Neural cell (in vitro differentiated cells): ENCODE measurements around the gene RBBP8NL. TPM values are rescaled to one million over a fixed set of nuclear protein-coding genes. Genes with fewer than 3 reads are reported as not detected.

Source experiments
- H2AFZ ChIP-seq: fragments of 200-600, 300-800 bp; sonication (generic), shearing (Covaris generic); 2 replicates; pipeline ENCODE4 v1.6.0; 2014; ENCODE audit warnings: low read depth, mild to moderate bottlenecking, antibody characterized with exemption, low read length, moderate library complexity
- H3F3A ChIP-seq: fragments of 200-600 bp; shearing (Covaris generic); 2 replicates; pipeline ENCODE4 v1.6.1; 2016; ENCODE audit warnings: mild to moderate bottlenecking, moderate library complexity, mixed read lengths, antibody characterized with exemption, low read length; ENCODE audit not compliant: insufficient read depth, poor library complexity, severe bottlenecking
- H3K27ac ChIP-seq: fragments of 200-600, 300-800 bp; sonication (generic), shearing (Covaris generic); 2 replicates; pipeline ENCODE4 v1.5.1; 2014; ENCODE audit warnings: mild to moderate bottlenecking, low read length, moderate library complexity
- H3K27me3 ChIP-seq: fragments of 300-800, 200-600 bp; sonication (generic), shearing (Covaris generic); 2 replicates; pipeline ENCODE4 v1.6.0; 2014; ENCODE audit warnings: mild to moderate bottlenecking, low read depth, low read length, moderate library complexity; ENCODE audit not compliant: insufficient read depth
- H3K36me3 ChIP-seq: fragments of 300-800, 200-600 bp; sonication (generic), shearing (Covaris generic); 2 replicates; pipeline ENCODE4 v1.5.1; 2014; ENCODE audit warnings: mild to moderate bottlenecking, antibody characterized with exemption, low read length, moderate library complexity; ENCODE audit not compliant: insufficient read depth
- H3K4me2 ChIP-seq: fragments of 300-800, 200-600 bp; sonication (generic), shearing (Covaris generic); 2 replicates; pipeline ENCODE4 v1.6.0; 2014; ENCODE audit warnings: mild to moderate bottlenecking, low read length
- H3K4me3 ChIP-seq: fragments of 300-800, 200-600 bp; sonication (generic), shearing (Covaris generic); 2 replicates; pipeline ENCODE4 v1.5.1; 2014; ENCODE audit warnings: mild to moderate bottlenecking, low read length, moderate library complexity
- H3K79me2 ChIP-seq: fragments of 200-600 bp; shearing (Covaris generic); replicated peaks from 2 replicates; pipeline ENCODE4 v1.6.0; 2014; ENCODE audit warnings: mild to moderate bottlenecking, low read length, moderate library complexity; ENCODE audit not compliant: insufficient read depth
- H3K9ac ChIP-seq: fragments of 300-800, 200-600 bp; sonication (generic), shearing (Covaris generic); 2 replicates; pipeline ENCODE4 v1.6.1; 2016; ENCODE audit warnings: mild to moderate bottlenecking, low read length, mixed read lengths
- H3K9me2 ChIP-seq: fragments of 200-600 bp; shearing (Covaris generic); 2 replicates; pipeline ENCODE4 v1.6.1; 2016; ENCODE audit warnings: mild to moderate bottlenecking, low read length, mixed read lengths; ENCODE audit not compliant: insufficient read depth
- H3K9me3 ChIP-seq: fragments of 200-600, 300-800 bp; sonication (generic), shearing (Covaris generic); 2 replicates; pipeline ENCODE4 v1.6.1; 2016; ENCODE audit warnings: mild to moderate bottlenecking, mixed run types, low read length, moderate library complexity, mixed read lengths
- H4K20me1 ChIP-seq: fragments of 200-600 bp; shearing (Covaris generic); 2 replicates; pipeline ENCODE4 v1.6.1; 2016; ENCODE audit warnings: mild to moderate bottlenecking, mixed run types; ENCODE audit not compliant: insufficient read depth
- CTCF ChIP-seq: fragments of 450-650 bp; IDR thresholded peaks from 2 replicates; pipeline ENCODE4 v1.5.1; 2014; ENCODE audit warnings: antibody characterized with exemption, mild to moderate bottlenecking, moderate library complexity; ENCODE audit not compliant: poor library complexity, severe bottlenecking
- EP300 ChIP-seq: fragments of 450-650 bp; conservative IDR thresholded peaks from 2 replicates; pipeline ENCODE4 v1.6.1; 2014; ENCODE audit warnings: antibody characterized with exemption, mild to moderate bottlenecking, moderate library complexity; ENCODE audit not compliant: poor library complexity, severe bottlenecking
- EZH2 ChIP-seq: fragments of 200-600, 300-800 bp; shearing (Covaris generic), sonication (generic); IDR thresholded peaks from 2 replicates; pipeline ENCODE4 v1.6.1; 2014; ENCODE audit warnings: antibody characterized with exemption, low read length, borderline replicate concordance, mild to moderate bottlenecking; ENCODE audit not compliant: insufficient read depth, poor library complexity, severe bottlenecking
- MXI1 ChIP-seq: fragments of 450-650 bp; conservative IDR thresholded peaks from 2 replicates; pipeline ENCODE4 v1.6.1; 2014; ENCODE audit warnings: antibody characterized with exemption, mild to moderate bottlenecking; ENCODE audit not compliant: poor library complexity, severe bottlenecking
- POLR2AphosphoS5 ChIP-seq: IDR thresholded peaks from 2 replicates; pipeline ENCODE4 v1.6.1; 2012
- RAD21 ChIP-seq: fragments of 450-650 bp; conservative IDR thresholded peaks from 2 replicates; pipeline ENCODE4 v1.6.1; 2014; ENCODE audit warnings: antibody characterized with exemption, mild to moderate bottlenecking, moderate library complexity
- REST ChIP-seq: IDR thresholded peaks from 2 replicates; pipeline ENCODE4 v1.6.1; 2012; ENCODE audit warnings: borderline replicate concordance
- SMC3 ChIP-seq: fragments of 450-650 bp; conservative IDR thresholded peaks from 2 replicates; pipeline ENCODE4 v1.6.1; 2014; ENCODE audit warnings: antibody characterized with exemption, mild to moderate bottlenecking, moderate library complexity; ENCODE audit not compliant: poor library complexity
- TAF1 ChIP-seq: IDR thresholded peaks from 2 replicates; pipeline ENCODE4 v1.6.1; 2012; ENCODE audit warnings: low read depth
- polyA plus RNA-seq: library from polyadenylated mRNA; depleted of rRNA; stranded (reverse); fragments of >200 nt; gene quantifications from 2 replicates; pipeline ENCODE4 v1.2.3, GENCODE V29; 2014

The RBBP8NL gene
- polyA plus RNA-seq, 1 donor from 2014 or later: not detected

GRCh38 chr20:62393830-62394229, 33.5 kb downstream of the RBBP8NL start:
- H3F3A ChIP-seq: no peaks in the 10 kb centered on the region
- H3K4me3 ChIP-seq: no peak overlapping the region
- H3K9ac ChIP-seq: no peak overlapping the region
- no peak overlapping the region for H2AFZ ChIP-seq
- H3K79me2 ChIP-seq: no peaks in the 10 kb centered on the region
- TF ChIP-seq MXI1: no peak
- TF ChIP-seq SMC3: no peak
- TF ChIP-seq POLR2AphosphoS5: no peak
- no peak for TF ChIP-seq REST
- no peak for TF ChIP-seq EZH2
- TF ChIP-seq RAD21: no peak
- TF ChIP-seq TAF1: no peak
- TF ChIP-seq EP300: no peak
- TF ChIP-seq CTCF: no peak
- H3K27ac ChIP-seq: no peak overlapping the region
- no peak overlapping the region for H3K4me2 ChIP-seq
- H3K27me3 ChIP-seq: no peaks in the 10 kb centered on the region
- H3K9me3 ChIP-seq: no peaks in the 10 kb centered on the region
- H3K9me2 ChIP-seq: no peaks in the 10 kb centered on the region
- H3K36me3 ChIP-seq: no peaks in the 10 kb centered on the region
- H4K20me1 ChIP-seq: no peaks in the 10 kb centered on the region

- no peak overlapping the region for H3K27ac ChIP-seq
- no peak overlapping the region for H3K9ac ChIP-seq
Measured at GRCh38 chr20:62393335-62393665, 34.0 kb downstream of the RBBP8NL start.

More at GRCh38 chr20:62393335-62393665, 34.0 kb downstream of the RBBP8NL start:
- no peaks in the 10 kb centered on the region for H3K9me3 ChIP-seq
- peaks cover 2% of the 10 kb centered on the region for H3K79me2 ChIP-seq
- H3K4me2 ChIP-seq: no peak overlapping the region
- H3K4me3 ChIP-seq: no peak overlapping the region
- no peaks in the 10 kb centered on the region for H3K36me3 ChIP-seq
- TF ChIP-seq REST: no peak
- no peak for TF ChIP-seq POLR2AphosphoS5
- TF ChIP-seq RAD21: no peak
- TF ChIP-seq EP300: no peak
- TF ChIP-seq TAF1: no peak
- TF ChIP-seq EZH2: no peak
- no peak for TF ChIP-seq CTCF
- TF ChIP-seq SMC3: no peak
- no peak for TF ChIP-seq MXI1
- no peaks in the 10 kb centered on the region for H3K27me3 ChIP-seq
- H3K9me2 ChIP-seq: no peaks in the 10 kb centered on the region
- no peak overlapping the region for H2AFZ ChIP-seq
- H3F3A ChIP-seq: no peaks in the 10 kb centered on the region
- H4K20me1 ChIP-seq: no peaks in the 10 kb centered on the region
